Lung microvascular endothelial cell (primary cell): ENCODE results near the gene TXNDC16. TPM values are rescaled to one million over a fixed set of nuclear protein-coding genes. Genes with fewer than 3 reads are reported as not detected.

Experiments
- DNase-seq, 2 donors: peaks; one replicate each; pipeline versions ENCODE4 v3.0.0 to v3.0.0-alpha.2; 2010; ENCODE audit warnings: low read depth in 2 of 2
- total RNA-seq: library from RNA; depleted of rRNA; stranded (reverse); fragments of >200 nt; gene quantifications from 2 replicates; pipeline ENCODE4 v1.2.1, GENCODE V29; 2014

Gene TXNDC16
- total RNA-seq, 1 donor from 2014 or later = 2.6 TPM

GRCh38 chr14:52395728-52396127 lies 156.6 kb downstream of the TXNDC16 start:
- no peak for DNase-seq

DNA sequence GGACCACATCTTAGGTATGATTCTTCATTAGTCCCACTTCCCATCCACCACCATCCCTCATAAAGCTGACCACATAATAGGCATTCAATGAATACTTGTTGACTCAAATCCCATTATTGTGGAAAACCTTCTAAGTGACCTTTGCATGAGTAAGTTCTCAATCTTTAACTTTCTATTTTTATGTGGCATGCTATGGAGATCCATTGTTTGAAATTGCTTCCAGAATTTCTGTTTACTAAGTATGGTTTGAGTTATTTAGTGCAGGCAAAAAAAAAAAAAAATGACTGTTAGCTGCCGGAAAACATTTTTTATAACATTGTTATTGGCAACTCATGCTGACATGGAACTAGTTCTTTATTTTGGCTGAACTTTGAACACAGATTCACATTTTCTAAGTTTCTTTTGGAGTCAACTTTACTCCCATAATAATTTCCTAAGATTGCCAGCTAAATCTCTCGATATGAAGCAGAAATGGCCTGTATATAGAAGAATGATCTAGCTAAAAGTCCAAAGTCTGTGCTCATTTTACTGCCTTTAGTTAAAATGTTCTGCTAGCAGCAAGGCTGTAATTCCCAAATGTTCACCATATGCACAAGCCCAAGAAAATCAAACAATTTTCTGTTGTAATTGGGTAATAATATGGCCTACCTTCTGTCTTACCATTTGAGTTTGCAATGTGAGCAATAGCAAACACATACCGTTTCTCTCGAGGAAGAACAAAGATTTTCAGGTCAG lies 160.3 kb downstream of the TXNDC16 start:
- peak; percentile 12 to 18 for DNase-seq

Other genes starting within 250 kb of the TXNDC16 start
- under 0.01 TPM in 1 of 2 replicates, not detected in the other for gene PTGER2, start 238.2 kb downstream of the TXNDC16 start, total RNA-seq
- gene GPR137C, start 331 bp upstream of the TXNDC16 start, total RNA-seq = 0.44 and 0.79 TPM in 2 replicates
- 30.7 and 48.4 TPM in 2 replicates for gene ERO1A, start 143.1 kb upstream of the TXNDC16 start, total RNA-seq
- 53.4 and 53.8 TPM in 2 replicates for gene PSMC6, start 154.7 kb upstream of the TXNDC16 start, total RNA-seq
- 15.9 and 20.6 TPM in 2 replicates for gene STYX, start 177.7 kb upstream of the TXNDC16 start, total RNA-seq
- gene GNPNAT1, start 239.1 kb upstream of the TXNDC16 start, total RNA-seq = 20.0 and 22.6 TPM in 2 replicates